ENCODE measurements around the gene MRGPRD.
A peak's percentile ranks its signal among the peaks of the same experiment; 100 is the strongest.
"Not testable (repeated sequence)": the region's sequence is repeated elsewhere in the genome, so short reads cannot be mapped to it uniquely, and the experiment has no call there.

Gene MRGPRD

DNA sequence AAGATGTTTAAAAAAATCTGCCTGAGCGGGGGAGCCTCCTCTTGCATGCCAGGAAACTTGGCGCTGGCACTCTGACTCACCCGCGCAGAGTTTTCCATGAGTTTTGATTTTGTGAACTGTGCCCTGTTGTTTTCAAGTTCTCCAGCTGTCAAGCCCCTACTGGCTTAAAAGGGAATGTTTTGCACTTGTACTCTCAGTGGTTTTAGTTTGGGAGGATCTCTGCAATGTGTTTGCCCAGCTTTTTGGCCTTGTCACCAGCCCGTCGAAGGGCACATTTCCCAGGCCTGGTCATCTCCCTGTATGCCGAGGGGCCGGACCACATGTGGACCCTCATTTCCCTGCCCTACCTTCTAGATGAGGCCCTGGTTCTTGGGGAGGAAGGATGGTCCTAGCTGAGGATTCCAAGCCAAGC, 20.1 kb upstream of the MRGPRD start:
- ATAC-seq (no peak), DNase-seq (no peak)
- H3K4me3 Mint-ChIP-seq: no peak overlapping the region
- H3K4me1 Mint-ChIP-seq: peaks cover 7% of the 10 kb centered on the region
- peaks cover 41% of the 10 kb centered on the region for H3K27me3 Mint-ChIP-seq
- no peaks in the 10 kb centered on the region for H3K9me3 Mint-ChIP-seq
- no peak overlapping the region for H3K27ac Mint-ChIP-seq

DNA sequence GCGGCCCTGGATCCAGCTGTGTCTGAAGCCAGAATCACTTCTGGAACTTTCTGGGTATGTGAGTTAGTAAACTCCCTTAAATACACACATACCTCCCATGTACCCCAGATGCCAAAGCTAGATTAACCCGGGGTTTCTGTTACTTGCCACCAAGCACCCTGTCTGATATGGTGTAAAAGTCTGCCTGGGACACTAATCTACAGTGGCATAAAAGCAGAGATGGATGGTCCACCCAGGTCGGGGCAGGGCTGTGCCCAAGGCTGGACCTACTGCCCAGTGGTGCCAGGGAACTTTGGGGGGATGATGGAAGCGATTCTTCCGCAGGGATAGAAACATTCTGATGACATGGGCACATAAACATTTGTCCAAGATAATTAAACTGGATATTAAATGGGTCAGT, 19.6 kb upstream of the MRGPRD start:
- Mint-ChIP-seq H3K9me3 (no peaks in the 10 kb centered on the region), H3K27me3 (peaks cover 36% of the 10 kb centered on the region), H3K4me1 (peaks cover 4% of the 10 kb centered on the region), H3K4me3 (no peak overlapping the region), H3K27ac (no peak overlapping the region)
- DNase-seq (no peak), ATAC-seq (no peak)

DNA sequence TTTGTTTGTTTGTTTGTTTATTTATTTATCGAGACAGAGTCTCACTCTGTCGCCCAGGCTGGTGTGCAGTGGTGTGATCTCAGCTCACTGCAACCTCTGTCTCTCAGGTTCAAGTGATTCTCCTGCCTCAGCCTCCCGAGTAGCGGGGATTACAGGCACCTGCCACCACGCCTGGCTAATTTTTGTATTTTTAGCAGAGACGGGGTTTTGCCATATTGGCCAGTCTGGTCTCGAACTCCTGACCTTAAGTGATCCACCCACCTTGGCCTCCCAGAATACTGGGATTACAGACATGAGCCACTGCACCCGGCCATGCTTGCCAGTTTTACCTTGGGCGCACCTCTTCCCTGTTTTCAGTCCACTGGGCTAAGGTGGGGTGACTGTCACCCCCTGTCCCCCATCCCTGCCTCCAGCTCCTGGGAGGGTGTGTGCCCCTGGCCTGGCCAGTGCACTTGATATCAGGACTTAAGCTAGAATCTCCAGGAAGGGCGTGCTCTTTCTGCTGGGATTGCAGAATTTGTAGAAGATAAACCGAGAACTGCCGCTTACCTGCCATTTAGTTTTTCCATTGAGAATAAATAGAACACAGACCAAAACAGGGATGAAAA, 19.1 kb upstream of the MRGPRD start:
- ATAC-seq, H3K9me3 Mint-ChIP-seq, H3K27ac Mint-ChIP-seq, H3K4me1 Mint-ChIP-seq, DNase-seq, H3K4me3 Mint-ChIP-seq: not testable (repeated sequence)
- H3K27me3 Mint-ChIP-seq: peaks cover 31% of the 10 kb centered on the region

DNA sequence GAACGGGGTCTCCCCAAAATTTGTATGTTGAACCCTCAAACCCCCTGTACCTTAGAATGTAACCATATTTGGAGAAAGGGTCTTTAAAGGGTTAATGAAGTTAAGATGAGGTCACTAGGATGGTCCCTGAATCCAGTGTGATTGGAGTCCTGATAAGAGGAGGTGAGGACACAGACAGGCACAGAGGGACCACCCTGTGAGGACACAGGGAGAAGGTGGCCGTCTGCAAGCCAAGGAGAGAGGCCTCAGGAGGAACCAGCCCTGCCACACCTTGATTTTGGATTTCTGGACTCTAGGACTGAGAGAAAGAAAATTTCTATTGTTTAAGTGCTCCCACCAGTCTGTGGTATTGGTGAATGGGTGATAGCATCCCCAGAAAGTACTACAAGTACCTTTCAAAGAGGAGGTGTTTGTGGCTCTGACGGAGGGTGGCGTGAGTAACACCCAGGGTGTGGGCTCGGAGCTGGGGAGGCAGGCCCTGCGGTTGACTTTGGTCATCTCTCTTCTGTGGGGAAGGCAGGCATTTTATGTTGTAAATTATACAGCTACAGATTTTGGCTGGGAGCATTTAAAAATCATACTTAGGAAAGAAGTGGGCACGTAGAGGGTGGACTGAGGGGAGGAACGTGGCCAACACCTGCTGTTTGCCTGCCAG, 18.4 kb upstream of the MRGPRD start:
- no peak for DNase-seq
- Mint-ChIP-seq H3K4me1 (no peaks in the 10 kb centered on the region), H3K27ac (no peak overlapping the region), H3K9me3 (no peaks in the 10 kb centered on the region), H3K27me3 (peaks cover 29% of the 10 kb centered on the region), H3K4me3 (no peak overlapping the region)
- ATAC-seq: no peak

DNA sequence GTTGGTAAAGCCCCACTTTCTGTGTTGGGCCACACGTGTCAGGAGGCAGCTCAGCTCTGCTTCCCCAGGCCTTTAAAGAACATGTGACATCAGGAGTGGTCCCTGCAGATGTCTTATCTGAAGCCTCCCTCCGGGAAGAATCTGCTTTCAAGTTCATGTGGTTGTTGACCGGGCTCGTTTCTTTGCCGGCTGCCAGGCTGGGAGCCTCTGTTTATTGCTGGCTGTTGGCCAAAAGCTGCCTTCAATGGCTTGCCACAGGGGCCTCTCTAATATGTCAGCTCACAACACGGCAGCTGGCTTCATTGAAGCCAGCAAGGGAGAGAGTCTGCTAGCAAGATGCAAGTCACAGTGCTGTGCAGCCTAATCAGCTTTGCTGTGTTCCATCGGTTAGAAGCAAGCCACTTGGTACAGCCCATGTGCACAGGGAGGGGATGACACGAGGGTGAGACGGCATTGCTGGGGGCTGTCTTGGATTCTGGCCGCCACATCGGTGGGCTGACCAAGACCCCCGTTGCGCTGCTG, 17.7 kb upstream of the MRGPRD start:
- no peak overlapping the region for H3K4me3 Mint-ChIP-seq
- peaks cover 23% of the 10 kb centered on the region for H3K27me3 Mint-ChIP-seq
- no peaks in the 10 kb centered on the region for H3K9me3 Mint-ChIP-seq
- H3K4me1 Mint-ChIP-seq: no peaks in the 10 kb centered on the region
- DNase-seq (no peak), ATAC-seq (no peak)
- H3K27ac Mint-ChIP-seq: no peak overlapping the region

DNA sequence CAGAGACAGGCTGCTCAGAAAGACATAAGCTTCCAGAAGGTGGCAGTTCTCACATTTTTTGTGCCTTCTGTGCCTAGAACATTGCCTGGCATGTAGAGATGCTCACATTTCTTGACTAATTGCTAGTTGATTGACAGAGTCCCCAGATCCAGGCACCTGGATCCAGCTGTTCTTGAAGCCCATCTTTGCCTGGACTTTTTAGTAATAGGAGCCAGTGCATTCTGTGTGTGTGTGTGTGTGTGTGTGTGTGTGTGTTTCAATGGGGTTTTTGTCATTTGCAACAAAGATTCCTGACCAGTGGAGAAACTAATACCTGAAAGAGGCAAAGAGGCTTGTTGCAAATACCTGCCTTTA, 17.2 kb upstream of the MRGPRD start:
- Mint-ChIP-seq H3K27ac (no peak overlapping the region), H3K4me3 (no peak overlapping the region), H3K9me3 (no peaks in the 10 kb centered on the region), H3K4me1 (no peaks in the 10 kb centered on the region), H3K27me3 (peaks cover 23% of the 10 kb centered on the region)
- DNase-seq (no peak), ATAC-seq (no peak)

DNA sequence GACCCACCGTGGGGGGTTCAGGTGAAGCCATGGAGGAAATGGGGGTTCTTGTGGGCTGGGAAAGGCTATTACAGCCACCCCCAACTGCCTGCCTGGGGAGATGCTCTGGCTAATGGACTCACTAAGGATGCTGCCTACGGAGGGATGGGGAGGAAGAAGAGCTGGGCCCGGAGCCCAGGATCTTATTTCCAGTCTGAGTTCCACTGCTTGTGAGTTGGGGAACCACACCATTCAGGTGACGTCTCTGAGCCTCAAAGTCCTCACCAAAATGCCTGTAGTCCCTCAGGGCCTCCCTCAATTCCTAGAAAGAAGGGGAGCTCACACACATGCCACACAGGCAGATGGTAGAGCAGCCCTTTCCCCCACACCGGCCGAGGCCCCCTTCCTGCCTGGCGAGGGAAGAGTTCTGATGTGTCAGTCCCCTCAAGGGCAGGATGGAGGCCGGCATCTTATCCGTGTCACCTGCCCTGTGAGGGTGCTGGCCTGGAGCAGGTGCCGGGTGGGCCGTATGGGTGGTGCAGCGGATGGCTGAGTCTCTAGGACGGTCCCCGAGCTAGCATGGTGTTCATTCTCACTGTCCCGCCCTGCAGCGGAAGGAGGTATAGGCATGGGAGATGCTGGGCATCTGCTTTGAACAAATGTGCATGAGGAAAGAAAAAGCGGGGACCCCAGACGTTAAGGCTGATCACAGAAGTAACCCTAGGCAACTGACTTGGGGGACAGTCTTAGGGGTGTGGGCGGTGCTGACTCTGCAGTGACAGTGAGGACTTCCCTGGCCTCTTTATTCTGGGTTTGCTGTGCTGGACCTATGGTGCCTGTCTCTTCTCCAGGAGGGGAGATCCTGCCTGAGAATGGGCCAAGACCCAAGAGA, 16.6 kb upstream of the MRGPRD start:
- Mint-ChIP-seq H3K27me3 (peaks cover 25% of the 10 kb centered on the region), H3K27ac (no peak overlapping the region), H3K9me3 (no peaks in the 10 kb centered on the region), H3K4me3 (no peak overlapping the region), H3K4me1 (no peaks in the 10 kb centered on the region)
- DNase-seq: no peak
- no peak for ATAC-seq

DNA sequence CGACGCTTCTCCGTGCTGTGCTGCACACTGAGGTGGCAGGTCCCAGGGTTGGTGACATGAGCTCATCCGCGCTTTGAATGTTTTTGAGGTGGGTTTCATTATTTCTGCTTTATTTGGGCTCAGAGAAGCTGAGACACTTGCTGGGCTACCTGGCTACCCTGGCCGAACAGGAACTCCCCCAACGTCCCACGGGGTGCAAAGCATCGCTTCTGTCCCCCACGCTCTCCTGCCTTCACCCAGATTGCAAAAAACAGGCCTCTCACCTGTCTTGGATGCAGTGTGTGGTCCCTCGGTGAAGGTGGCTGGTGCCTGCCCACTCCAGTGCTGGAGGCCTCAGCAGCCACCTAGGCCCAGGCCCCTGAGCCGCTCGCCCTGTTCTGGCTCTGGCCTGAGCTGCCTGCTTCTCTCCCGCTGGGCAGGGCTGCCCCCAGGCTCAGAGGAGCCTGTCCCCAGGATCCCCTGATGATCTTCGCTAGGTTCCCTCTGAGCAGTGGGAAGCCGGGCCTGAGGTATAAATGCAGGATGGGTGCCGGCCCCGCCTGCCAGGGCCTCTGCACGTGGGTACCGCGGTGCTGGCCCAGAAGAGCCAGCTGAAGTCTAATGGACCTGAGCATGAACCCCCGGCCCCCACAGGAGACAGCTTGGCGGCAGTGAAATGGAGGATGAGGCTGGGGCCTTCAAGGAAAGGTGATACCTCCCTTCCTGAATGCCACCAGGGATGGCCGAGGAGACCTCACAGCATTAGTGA, 15.8 kb upstream of the MRGPRD start:
- DNase-seq (no peak), ATAC-seq (no peak)
- no peaks in the 10 kb centered on the region for H3K9me3 Mint-ChIP-seq
- H3K27me3 Mint-ChIP-seq: peaks cover 33% of the 10 kb centered on the region
- H3K4me3 Mint-ChIP-seq: no peak overlapping the region
- H3K27ac Mint-ChIP-seq: peak overlapping the region in 1 of 2 donors; percentile 17
- no peaks in the 10 kb centered on the region for H3K4me1 Mint-ChIP-seq

DNA sequence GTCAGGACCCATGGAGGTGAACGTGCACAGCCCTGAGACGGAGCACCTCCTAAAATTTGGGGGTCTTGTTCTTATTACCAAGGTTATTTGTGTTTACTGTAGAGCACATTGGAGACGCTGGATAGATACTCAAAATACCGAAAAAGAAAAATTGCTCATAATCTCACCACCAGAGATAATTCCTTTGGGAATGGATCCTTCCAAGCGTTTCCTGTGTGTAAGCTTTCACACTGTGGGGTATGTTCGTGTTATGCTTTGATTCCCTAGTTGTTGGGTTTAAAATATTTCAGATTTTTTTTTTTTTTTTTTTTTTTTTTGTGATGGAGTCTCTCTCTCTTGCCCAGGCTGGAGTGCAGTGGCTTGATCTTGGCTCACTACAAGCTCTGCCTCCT, 14.1 kb upstream of the MRGPRD start:
- Mint-ChIP-seq H3K27ac (no peak overlapping the region), H3K4me3 (no peak overlapping the region), H3K27me3 (peaks cover 34% of the 10 kb centered on the region), H3K4me1 (no peaks in the 10 kb centered on the region), H3K9me3 (no peaks in the 10 kb centered on the region)
- ATAC-seq (no peak), DNase-seq (no peak)

DNA sequence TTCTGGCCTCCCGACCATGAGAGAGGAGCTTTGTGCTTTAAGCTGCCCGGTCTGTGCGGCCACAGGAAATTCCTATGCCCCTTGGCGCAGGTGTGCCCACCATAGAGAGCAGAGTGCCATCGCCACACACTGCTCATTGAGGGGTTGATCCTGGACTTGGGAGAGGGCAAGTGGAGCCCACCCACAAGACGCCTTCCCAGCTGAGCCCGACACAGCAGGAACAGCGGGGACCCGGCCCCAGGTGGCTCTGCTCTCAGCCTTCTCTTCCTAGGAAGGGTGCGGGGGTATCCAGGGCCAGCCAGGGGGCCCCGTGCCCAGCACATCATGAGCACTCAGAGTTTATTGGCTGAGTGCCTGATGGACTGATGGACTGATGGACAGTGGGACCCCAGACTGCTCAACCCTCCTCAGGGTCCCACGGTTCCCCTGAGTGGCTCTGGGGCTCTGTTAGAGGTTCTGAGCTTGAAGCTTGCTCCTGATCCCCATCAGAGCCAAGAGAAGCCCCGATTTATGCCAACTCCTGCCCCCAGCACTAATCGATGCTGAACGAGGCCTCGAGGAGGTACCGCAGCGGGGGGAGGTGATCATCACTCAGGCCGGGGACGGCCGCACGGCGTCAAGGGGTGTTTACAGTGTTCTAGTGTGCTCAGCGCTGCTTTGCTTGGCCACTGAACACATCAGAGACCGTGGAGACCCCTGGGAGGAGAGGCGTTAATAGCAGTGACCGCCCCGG, 13.5 kb upstream of the MRGPRD start:
- no peak overlapping the region for H3K27ac Mint-ChIP-seq
- no peak for ATAC-seq
- no peaks in the 10 kb centered on the region for H3K4me1 Mint-ChIP-seq

DNA sequence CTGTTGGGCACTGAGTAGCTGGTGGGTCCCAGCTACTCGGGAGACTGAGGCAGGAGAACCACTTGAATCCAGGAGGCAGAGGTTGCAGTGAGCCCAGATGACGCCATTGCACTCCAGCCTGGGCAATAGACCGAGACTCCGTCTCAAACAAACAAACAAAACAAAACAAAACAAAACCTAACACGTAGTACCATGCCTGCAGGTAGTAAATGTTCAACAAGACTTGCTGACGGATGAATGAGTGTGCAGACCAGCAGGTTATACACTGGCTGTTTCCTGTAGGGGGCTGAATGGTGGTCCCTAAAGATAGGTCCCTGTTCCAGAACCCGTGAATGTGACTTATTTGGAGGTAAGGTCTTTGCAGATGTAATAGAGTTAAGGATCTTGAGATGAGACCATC, 12.8 kb upstream of the MRGPRD start:
- H3K4me1 Mint-ChIP-seq: no peaks in the 10 kb centered on the region
- no peak overlapping the region for H3K4me3 Mint-ChIP-seq
- no peaks in the 10 kb centered on the region for H3K9me3 Mint-ChIP-seq
- DNase-seq (no peak), ATAC-seq (no peak)
- H3K27me3 Mint-ChIP-seq: peaks cover 25% of the 10 kb centered on the region
- H3K27ac Mint-ChIP-seq: peak overlapping the region in 1 of 2 donors; percentile 72

More for the DNA sequence above, 13.5 kb upstream of the MRGPRD start:
- H3K9me3 Mint-ChIP-seq: no peaks in the 10 kb centered on the region
- peaks cover 33% of the 10 kb centered on the region for H3K27me3 Mint-ChIP-seq
- DNase-seq: no peak
- H3K4me3 Mint-ChIP-seq: no peak overlapping the region

DNA sequence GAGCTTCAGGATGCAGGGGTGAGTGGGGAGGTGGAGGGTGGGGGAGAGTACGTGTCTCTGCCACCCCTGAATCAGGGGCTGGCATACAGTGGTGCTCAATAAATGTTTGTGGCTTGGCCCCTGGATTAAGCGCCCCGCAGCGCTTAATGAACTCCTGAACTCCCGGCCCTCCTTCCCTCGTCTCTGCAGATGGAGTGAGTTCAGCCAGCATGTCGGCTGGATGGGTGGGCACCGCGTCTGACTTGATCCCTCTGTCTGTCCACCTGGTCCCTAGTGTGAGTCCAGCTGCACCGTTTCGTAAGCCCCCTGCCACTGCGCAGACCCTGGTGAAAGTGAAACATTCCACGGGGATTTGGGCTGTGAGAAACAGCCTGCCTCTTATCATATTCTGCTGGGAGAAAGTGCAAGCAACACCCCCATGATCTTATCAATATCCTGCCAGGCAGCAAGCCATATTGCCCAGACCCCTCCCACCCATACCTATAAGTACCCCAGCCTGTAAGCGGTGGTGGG, 12.0 kb upstream of the MRGPRD start:
- Mint-ChIP-seq H3K4me3 (no peak overlapping the region), H3K9me3 (no peaks in the 10 kb centered on the region), H3K4me1 (no peaks in the 10 kb centered on the region), H3K27me3 (peaks cover 24% of the 10 kb centered on the region), H3K27ac (no peak overlapping the region)
- DNase-seq: no peak
- no peak for ATAC-seq

DNA sequence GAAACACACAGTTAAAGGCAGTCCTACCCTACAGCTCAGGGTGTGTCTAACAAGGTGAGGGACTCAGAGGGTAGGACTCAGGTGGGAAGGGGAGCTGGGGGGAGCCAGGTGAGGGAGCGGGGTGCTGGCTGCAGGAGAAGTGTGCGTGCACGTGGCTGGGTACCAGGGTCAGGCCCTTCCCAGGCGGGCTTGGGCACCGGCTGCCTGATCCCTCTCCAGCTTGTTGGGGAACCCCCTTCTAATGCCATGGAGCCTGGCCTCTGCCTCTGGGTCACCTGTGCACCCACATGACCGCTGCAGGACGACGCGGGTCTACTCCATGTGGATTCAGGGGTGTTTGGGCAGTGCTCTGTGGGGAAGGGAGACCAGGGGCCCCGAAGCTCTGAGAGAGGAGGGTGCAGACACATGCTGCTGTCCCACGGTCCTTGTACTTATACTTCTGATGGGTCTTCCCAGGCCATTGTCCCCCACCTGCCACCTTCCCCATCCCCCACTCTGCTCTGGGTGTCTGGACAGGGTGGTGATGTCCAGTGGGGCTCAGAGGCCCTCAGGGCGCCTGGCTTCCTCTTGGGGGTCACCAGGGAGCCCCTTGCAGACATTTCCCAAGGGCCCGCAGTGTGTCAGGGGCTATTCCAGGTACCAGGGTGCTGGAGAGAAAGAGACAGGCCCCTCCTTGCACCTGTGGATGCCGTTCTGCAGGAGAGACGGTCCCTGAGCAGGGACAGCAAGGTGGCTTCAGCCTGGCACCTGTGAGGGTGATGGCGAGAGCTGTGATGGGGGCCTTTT, 10.4 kb upstream of the MRGPRD start:
- H3K27ac Mint-ChIP-seq: no peak overlapping the region
- peaks cover 7 to 13% of the 10 kb centered on the region in 2 donors for H3K9me3 Mint-ChIP-seq
- DNase-seq (no peak), ATAC-seq (no peak)
- no peaks in the 10 kb centered on the region for H3K4me1 Mint-ChIP-seq
- peaks cover 21% of the 10 kb centered on the region for H3K27me3 Mint-ChIP-seq
- H3K4me3 Mint-ChIP-seq: no peak overlapping the region

DNA sequence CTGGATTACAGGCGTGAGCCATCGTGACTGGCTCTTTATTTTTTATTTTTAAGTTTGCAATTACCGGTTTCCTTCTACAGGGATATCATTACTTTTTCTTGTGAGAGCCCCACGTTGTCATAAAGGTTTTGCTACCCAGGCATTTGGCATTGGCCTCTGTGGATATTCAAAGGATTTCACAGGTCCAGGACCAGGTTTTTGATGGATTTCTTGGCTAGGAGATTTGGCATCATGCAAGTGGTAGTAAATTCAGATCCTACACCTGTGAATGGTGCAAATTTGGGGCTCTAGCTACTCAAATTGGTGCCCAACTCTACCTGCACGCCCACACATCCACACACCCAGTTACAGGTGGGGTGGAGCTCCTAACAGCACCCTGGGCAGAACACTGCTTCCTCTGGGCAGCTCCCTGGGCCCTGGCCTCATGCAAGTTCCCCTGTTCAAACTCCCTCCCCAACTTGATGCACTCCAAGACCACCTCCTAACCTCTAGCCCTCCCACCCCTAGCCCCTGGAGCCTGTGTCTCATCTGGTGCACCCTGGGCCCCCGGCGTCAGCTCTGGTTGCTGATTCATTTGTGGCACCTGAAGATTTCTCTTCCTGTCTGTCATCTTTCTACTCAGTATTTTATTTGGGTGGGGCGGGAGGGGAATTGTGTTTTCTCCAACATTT, 9.3 kb upstream of the MRGPRD start:
- Mint-ChIP-seq H3K9me3 (peaks cover 7 to 14% of the 10 kb centered on the region in 2 donors), H3K4me3 (no peak overlapping the region), H3K27me3 (peaks cover 21% of the 10 kb centered on the region), H3K4me1 (no peaks in the 10 kb centered on the region), H3K27ac (no peak overlapping the region)
- DNase-seq: peak in 1 of 2 donors; percentile 4
- ATAC-seq: no peak
